ENCODE measurements around the gene SERPINA1. TPM values are rescaled to one million over a fixed set of nuclear protein-coding genes. Genes with fewer than 3 reads are reported as not detected.

The SERPINA1 gene
- total and polyA plus RNA-seq, 2 of the 13 experiments (the other 11 are each of a cell fraction or from before 2014, with no cell fraction given) = 3,266 to 11,015 TPM

GRCh38 chr14:94340533-94340932 is 47.9 kb downstream of the SERPINA1 start (continued):
- no peak for TF ChIP-seq NR1H2 (CRISPR knock-in tag; IDR thresholded peaks at IDR 0.05; ENCODE audit: borderline replicate concordance, low read depth)
- TF ChIP-seq ZBTB3 (CRISPR knock-in tag; IDR thresholded peaks at IDR 0.05; ENCODE audit: borderline replicate concordance, low read depth) = no peak
- TF ChIP-seq NR2F1 (CRISPR knock-in tag; IDR thresholded peaks at IDR 0.05) = peak; percentile 71 to 73
- TF ChIP-seq ATF4 (CRISPR knock-in tag; IDR thresholded peaks at IDR 0.05) = peak in 1 of 2 experiments; percentile 49; a peak in 1 of 4 replicates
- 0 out of 2 replicates have a peak, but pooled peaks have one; percentile 48 for TF ChIP-seq HMG20B (CRISPR knock-in tag; conservative IDR thresholded peaks at IDR 0.05)
- TF ChIP-seq AHDC1 (CRISPR knock-in tag; IDR thresholded peaks at IDR 0.05; ENCODE audit: borderline replicate concordance) = peak; percentile 94
- peak; percentile 50; the same call in 1 of the 2 replicates for TF ChIP-seq HOMEZ (CRISPR knock-in tag; IDR thresholded peaks at IDR 0.05; ENCODE audit: low read depth)
- no peak for TF ChIP-seq TEAD2 (CRISPR knock-in tag; IDR thresholded peaks at IDR 0.05)
- TF ChIP-seq HCFC1 (IDR thresholded peaks at IDR 0.05; ENCODE audit: low read depth, low read length) = no peak
- no peak for TF ChIP-seq MBNL3 (CRISPR knock-in tag; conservative IDR thresholded peaks at IDR 0.05)
- TF ChIP-seq POLR2G (IDR thresholded peaks at IDR 0.05; ENCODE audit: low read depth, low read length) = no peak
- no peak for TF ChIP-seq SNRNP70 (IDR thresholded peaks at IDR 0.05; ENCODE audit: low read depth, low read length)
- TF ChIP-seq HNF1A (IDR thresholded peaks at IDR 0.05; ENCODE audit: low read depth) = peak; percentile 96
- TF ChIP-seq HNF1A (CRISPR knock-in tag; IDR thresholded peaks at IDR 0.05; ENCODE audit: borderline replicate concordance) = peak; percentile 98
- no peak for TF ChIP-seq SALL2 (CRISPR knock-in tag; IDR thresholded peaks at IDR 0.05)
